GM18861 (cell line): Measurements from ENCODE around the gene SLC44A3.
"Not testable (repeated sequence)": the region's sequence is repeated elsewhere in the genome, so short reads cannot be mapped to it uniquely, and the experiment has no call there.

Experiments
- ATAC-seq: cut with Tn5 transposase; IDR thresholded peaks from one replicate; pipeline ENCODE4 v1.9.1; 2021; ENCODE audit not compliant: unreplicated experiment

The SLC44A3 gene

DNA sequence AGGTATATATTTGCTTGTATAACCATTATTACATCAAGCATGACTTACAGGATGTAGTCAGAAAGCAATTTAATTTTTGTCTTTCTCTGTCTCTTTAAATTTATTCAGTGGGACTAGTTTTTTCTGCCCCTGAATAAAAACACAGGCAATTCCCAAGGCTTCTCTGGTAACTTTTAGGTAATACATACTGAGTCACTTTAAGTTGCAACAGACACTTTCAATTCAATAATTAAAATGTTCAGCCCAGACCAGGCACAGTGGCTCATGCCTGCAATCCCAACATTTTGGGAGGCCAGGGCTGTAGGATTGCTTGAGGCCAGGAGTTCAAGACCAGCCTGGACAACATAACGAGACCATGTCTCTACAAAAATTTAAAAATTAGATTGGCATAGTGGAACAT lies 12.3 kb downstream of the SLC44A3 start:
- no peak for ATAC-seq

DNA sequence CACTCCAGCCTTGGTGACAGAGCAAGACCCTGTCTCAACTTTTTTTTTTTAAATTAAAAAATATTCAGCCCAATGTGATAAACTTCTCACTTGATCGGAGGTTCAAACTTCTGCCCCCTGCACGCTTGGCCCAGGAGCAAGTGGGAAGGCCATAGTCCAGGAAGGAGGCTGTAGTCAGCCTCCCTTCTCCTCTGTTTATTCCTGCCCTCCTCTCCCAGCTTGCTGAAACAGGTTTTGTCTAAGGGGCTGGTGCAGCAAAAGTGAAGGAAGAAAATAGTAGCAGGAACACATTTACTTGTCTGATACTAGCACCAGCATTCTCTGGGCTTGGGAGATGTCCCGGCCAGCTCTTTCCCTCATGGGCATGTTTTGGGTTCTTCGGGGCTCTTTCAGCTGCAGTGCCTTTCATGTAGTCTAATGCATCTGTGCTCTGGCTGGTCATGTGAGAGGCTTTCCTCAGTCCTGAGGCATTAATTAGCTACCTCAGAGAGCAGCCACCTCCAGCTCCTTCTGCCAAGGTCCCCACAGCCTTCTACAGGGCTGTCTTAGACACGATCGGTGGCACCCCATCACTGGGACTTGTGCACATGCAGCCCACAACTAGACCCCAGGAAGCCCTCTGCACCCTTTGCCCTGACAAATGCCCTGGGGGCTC lies 12.9 kb downstream of the SLC44A3 start:
- no peak for ATAC-seq

DNA sequence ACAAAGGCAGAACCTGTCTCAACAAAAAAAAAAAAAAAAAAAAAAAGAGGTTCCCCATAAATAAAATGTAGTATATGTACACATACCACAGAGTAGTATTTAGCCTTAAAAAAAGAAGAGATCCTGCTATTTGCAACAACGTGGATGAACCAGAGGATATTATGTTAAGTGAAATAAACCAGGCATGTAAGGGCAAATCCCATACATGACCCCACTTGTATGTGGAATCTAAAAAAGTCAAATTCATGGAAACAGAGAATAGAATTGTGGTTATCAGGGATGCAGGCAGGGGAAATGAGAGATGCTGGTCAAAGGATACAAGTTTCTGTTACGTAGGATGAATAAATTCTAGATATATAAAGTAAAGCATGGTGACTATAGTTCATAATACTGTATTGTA lies 16.7 kb downstream of the SLC44A3 start:
- ATAC-seq = no peak

DNA sequence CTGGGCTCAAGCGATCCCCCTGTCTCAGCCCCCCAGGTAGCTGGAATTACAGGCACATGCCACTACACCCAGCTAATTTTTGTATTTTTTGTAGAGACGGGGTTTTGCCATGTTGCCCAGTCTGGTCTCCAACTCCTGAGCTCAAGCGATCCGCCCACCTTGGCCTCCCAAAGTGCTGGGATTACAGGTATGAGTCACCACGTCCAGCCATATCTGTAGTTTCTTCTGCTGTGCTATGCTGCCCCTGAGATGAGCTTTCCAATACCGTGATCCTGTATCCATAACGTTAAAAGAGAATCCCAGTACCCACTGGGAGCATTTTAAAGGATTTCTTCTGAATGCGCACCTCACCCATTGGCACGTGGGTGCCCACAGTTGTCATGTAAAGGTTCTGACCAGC lies 20.2 kb downstream of the SLC44A3 start:
- ATAC-seq = not testable (repeated sequence)

DNA sequence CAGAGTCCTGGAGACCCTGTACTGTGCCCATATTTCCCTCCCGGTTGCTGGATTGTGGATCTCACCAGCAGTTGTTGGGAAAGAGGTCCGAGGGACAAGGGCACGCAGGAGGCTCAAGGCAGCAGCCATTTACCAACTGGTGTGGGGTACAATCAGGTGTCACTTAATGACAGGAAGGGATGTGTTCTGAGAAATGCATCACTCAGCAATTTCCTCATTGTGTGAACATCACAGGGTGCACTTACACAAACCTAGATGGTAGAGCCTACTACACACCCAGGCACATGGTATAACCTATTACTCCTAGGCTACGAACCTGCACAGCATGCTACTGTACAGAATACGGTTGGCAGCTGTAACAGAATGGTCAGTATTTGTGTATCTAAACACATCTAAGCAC lies 20.7 kb downstream of the SLC44A3 start:
- no peak for ATAC-seq

DNA sequence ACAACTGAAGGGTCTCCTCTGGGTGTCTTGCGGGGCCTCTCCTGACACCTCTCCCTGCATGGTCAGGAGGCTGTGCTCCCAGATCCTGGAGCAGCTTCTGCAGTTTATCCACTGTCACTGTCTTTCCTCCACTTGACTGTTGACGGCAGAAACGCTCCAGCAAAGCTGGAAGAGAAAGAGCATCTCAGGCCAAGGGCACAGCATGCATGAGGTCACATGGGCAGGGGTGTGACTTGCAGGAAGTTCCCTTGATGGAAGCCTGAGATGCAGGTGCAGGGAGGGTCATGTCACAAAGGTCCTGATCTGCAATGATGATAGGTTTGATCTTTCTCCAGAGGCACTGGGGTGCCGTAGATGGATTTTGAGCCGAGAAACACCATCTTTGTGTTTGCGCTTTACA lies 23.3 kb downstream of the SLC44A3 start:
- ATAC-seq = no peak

DNA sequence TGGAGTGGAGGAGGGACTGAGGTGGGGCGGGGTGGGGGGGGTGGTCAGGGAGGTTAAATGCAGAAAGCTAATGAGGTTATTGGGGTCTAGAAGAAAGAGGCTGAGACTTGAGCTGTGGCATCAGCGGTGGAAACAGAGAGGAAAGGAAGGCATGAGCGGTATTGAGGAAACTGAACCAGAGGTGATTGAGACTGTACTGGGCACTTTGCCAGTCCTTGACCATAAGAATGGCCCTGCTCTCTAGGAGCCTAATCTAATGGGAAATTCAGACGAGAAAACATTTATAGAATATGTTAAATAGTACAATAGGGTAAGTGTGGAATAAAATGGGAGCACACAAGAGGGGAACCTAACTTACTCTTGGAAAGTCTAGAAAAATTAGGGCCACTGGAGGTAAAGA lies 23.7 kb downstream of the SLC44A3 start:
- ATAC-seq = no peak

DNA sequence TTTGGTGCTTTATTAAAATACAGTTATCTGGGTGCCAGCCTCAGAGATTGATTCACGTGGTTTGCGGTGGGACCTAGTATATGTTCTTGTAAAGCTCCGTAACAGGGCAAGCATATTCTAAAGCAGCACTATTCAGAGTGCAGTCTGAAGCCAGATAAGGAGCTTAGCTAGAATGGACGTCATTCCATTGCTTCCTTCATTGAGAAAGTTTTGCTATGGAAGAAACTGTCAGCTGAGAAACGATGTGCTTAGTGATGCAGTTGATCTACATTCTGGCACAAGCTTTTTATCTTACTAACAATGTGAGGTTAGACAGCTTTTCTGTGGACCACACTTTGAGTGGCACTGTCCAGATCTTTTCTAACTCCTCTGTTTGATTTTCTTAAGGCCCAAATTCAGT lies 26.2 kb downstream of the SLC44A3 start:
- ATAC-seq = no peak

DNA sequence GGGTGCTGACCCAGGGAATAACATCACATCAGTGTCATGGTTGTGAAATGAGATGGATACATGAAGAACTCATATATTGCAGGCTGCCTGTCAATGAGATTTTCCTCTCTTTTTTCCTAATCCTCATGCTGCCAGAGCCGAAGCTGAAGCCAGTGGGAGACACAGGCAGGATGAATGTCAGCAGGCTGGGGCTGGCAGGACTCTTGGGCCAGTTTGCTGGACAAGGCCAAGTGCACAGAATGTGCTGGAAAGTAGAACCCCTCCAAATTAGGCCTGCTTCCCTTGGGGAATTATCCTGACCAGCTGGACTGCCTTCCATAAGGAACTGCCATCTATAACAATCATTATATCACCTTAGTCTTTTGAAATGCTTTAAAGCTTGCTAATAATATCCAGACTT lies 31.4 kb downstream of the SLC44A3 start:
- no peak for ATAC-seq

DNA sequence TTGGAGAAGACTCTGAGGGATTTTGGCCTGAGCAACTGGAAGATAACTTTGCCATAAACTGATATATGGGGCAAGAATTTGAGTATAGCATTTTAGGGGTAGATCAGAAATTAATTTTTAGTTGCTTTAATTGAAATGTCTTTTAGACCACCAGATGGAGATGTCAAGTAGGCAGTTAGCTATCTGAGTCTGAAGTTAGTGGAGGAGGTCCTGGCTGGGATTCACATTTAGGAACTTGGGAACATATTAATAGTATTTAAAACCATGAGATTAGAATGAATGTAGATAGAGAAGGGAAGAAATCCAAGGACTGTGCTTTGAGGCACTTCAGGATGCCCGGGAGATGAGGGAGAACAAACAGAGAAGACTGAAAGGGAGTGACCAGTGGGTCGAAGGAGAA lies 32.6 kb downstream of the SLC44A3 start:
- no peak for ATAC-seq

DNA sequence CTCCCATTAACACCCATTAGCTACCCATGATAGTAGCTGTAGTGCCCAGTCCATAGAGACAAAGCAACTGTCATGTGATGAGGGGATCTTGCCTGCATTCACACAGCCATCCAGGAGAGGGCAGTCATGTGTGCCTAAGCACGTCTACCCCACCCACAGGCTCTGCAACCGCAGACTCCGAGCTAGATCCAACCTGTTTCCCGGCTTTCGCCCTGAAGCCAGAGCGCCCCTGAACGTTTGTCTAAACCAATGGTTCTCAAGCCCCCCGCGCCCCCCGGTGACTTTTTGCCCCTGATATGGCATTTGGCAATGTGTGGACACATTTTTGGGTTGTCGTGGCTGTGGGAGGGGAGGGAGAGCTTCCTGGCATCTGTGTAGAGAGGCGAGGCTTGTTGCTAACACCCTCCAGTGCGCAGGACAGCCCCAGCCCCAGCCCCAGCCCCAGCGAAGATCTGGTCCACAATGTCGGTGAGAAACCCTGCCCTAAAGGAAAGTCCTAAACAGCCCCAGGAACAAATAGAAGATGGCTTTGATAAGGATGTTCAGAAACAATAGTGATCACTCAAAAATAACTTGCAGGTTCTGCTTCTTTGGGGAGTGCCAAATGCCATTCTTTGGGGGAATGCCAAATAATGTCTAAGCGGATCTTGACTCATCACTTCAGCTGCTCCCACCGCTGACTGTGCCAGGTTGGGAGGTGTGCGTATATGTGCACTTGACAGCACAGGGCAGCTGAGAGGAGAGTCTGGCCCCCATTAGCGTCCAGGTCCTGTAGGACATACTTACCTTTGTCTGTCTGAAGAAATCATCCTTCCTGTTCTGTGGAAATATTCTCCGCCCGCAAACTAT lies 34.5 kb downstream of the SLC44A3 start:
- peak; percentile 99 for ATAC-seq

DNA sequence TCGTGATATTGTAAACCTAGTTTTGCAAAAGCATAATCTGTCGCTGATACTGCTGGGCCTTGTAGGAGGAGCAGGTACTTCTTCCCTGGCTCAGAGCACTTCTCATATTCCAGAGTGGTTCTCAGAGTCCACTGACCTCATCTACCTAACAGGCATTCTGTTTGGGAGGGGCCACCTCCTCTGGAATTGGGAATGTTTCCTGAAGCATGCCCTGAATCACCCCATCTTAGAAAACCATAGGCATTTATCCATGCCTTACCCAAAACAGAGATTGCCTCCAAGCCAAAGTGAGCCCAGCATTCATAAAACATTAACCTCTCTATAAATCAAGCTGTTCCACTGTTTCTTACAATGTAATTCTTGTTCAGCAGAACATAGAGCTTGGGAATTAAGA lies 35.1 kb downstream of the SLC44A3 start:
- no peak for ATAC-seq

DNA sequence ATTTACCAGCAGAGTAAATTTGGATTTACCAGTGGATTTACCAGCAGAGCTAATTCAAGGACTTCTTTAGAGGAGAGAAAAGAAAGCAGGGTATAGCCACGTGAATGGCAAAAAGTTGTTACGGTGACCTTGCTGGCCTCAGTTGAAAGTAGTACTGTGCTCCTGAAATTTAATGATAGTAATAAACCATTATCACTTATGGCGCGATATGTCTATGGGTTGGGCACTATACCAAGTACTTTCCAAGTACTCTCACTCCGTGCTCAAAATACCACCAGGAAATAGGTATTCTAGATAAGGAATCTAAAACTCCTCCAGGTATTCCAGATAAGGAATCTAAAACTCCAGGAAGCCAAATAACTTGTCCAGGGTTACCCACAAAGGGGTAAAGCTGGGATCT lies 35.8 kb downstream of the SLC44A3 start:
- ATAC-seq = no peak

DNA sequence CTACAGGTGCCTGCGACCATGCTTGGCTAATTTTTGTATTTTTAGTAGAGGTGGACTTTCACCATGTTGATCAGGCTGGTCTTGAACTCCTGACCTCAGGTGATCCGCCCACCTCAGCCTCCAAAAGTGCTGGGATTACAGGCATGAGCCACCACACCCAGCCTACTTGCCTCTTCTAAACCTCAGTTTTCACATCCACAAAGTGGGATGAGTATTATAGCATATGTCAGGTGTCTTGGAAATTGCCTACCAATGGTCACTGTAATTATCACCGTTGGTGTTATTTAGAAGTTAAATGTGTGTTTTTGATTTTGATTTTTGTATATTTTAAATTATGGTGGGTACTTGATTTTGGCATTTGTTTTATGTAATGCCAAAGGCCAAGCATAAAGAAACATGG lies 36.7 kb downstream of the SLC44A3 start:
- no peak for ATAC-seq

DNA sequence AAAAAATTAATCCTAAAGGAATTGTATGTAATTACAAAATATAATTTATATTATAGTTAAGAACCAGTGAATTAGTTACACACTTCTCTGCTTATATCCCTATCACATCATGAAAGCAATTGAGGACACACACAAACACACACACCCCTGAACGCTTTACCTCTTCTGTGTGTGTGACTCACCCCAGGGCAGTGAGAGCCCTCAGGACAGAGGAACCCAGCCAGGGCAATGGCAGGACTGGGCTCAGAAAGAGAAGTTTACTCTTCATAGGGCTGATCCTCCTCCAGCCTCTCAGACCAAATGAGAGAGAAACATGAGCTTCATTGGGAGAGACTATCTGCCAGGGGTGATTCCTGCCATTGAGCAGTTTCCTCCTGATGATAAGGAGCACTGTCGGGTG lies 38.1 kb downstream of the SLC44A3 start:
- no peak for ATAC-seq

DNA sequence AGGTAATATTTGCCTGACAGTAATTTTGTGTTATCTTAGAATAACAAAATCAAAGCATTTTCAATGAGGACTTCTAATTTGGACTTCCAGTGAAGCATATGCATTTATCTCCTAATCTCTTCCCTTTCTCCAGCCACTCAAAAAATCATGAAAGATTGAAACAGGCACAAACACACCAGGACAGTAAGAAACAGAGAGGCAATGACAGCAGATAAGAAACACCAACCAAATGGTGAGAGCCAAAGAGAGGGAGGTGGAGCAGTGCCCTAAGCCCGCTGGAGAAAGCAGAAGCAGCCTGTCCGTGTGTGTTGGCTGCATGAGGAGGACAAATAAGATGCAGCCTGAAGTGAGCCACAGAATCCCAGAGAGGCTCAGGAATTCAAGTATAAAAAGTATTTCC lies 39.0 kb downstream of the SLC44A3 start:
- ATAC-seq = no peak

DNA sequence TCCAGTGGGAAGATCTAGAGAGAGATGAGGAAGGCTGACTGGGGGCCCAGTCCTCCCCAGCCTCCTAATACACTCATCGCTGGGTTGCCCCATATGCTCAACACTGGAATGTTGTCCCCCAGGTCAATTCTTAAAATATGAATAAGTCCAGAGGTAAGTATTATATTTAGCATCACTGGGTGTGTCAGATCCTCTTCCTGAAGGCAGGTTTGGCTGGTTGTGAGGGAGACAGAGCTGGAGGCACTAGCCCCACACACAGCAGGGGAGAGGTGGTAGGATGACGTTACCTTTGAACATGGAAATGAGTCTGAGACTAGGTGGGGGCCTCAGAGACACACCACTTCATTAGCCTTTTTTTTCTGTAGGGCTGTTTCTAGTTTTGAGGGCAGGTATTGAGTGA lies 42.6 kb downstream of the SLC44A3 start:
- no peak for ATAC-seq

DNA sequence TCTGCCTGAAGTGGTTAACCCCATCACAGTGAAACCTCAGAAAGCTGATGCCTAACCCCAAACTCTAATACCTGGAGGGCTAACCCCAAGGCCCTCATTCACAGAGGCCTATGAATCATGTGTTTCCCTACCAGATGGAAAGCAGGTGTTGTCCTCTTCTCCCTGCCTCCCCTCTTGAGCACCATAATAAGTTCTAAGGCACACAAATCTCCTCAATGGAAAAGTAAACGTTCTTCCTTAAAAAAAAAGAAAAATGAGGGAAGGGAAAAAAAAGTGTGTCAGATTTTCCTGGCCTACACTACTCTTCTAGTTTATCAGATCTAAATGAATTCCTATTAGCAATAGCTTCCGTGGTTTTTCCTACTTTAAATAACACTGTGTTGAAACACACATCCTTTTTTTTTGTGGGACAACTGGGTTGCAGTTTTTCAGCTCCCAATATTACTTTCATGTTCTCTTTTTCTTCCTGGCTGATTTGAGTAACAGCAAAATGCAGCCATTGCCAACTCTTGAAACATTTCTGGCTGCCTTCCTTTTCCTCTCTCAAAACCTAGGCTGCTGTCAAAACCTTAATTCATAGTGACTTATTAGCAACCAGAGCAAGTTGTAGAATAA lies 43.2 kb downstream of the SLC44A3 start:
- no peak for ATAC-seq

DNA sequence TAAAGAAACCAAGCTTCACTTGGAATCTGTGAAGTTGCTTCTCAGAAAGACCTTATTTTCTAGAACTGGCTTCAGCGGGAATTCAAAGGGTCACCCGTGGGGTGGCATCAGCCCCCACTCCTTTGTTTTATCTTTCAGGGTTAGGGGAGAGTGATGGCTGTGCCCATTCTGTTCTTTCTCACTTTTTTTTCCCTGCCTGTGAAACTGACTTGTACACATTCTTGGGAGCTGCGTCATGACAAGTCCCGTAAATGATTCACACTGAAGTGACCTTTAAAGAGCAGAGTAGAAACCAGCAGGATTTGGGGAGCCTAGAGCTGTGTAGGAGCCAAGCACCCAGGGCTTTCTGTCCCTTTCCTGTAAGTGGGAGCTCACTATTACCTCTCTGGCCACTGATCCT lies 43.8 kb downstream of the SLC44A3 start:
- ATAC-seq = no peak

DNA sequence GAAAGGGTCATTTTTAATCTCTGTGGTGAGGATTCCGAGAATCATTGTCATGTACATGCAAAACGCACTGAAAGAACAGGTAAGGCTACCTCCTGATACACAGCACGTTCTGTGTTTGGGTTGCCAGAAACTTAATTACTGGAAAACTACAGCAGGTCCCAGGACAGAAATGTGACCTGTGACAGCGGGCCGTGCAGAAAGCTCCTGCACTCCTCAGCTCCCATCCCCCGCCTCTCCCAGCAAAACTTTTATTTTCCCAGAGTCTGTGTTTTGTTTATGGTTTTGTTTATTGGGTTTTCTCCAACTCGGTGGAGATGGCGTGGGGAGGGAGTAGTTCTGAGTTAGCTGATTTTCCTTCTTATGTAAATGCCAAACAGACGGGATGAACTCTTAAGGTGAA lies 44.7 kb downstream of the SLC44A3 start:
- ATAC-seq = no peak

DNA sequence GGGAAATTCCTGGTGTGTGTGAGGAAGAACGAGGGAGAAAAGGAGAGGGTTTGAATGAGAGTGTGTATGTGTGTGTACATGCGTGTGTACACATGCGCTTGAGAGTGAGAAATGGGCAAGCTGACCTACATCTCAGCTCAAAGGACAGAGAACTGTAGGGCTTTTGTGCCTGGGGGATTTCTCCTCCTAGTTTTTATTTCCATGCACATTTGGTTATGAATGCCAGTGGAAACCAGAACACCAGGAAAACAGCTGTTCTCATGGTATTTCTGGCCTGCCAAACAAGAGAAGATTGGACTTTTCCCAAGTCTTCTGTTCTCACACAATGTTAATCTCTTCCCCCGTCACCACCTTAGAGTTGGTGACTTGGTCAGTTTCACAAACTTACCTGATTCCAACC lies 45.2 kb downstream of the SLC44A3 start:
- ATAC-seq = no peak

DNA sequence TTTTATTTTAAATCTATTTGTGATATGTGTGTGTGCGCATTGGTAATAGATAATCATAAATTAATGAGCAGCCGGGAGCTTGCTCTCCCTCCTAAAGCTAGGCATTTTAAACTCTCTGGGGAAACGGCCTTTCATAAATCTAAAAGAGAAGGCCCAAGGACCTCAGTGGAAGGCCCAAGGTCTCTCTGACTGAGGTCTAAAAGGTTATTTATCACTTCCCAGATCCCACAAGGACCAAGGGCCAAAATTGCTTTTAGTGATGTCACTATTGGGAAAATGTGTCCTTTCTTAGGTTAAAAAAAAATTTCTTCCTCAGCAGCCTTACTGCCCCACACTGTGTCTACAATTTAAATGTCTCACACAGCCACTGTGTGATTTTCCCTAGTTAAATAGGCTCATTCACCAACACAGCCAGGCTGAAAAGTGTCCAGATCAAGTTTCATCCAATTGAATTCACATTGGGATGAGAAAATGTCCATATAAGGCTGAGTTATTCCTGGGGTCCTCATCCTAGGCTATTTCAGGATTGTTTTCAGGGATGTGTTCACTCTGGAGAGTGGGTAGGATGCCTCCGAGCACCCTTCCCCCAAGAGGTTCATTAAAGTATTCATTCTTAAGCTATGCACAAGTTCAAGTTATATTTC lies 46.1 kb downstream of the SLC44A3 start:
- ATAC-seq = no peak
